GM19463 (cell line): ENCODE measurements around the gene SMYD3.

ENCODE experiments used
- ATAC-seq: cut with Tn5 transposase; IDR thresholded peaks from one replicate; pipeline ENCODE4 v1.9.1; 2021; ENCODE audit warnings: mild to moderate bottlenecking, moderate library complexity; ENCODE audit not compliant: unreplicated experiment

The SMYD3 gene

DNA sequence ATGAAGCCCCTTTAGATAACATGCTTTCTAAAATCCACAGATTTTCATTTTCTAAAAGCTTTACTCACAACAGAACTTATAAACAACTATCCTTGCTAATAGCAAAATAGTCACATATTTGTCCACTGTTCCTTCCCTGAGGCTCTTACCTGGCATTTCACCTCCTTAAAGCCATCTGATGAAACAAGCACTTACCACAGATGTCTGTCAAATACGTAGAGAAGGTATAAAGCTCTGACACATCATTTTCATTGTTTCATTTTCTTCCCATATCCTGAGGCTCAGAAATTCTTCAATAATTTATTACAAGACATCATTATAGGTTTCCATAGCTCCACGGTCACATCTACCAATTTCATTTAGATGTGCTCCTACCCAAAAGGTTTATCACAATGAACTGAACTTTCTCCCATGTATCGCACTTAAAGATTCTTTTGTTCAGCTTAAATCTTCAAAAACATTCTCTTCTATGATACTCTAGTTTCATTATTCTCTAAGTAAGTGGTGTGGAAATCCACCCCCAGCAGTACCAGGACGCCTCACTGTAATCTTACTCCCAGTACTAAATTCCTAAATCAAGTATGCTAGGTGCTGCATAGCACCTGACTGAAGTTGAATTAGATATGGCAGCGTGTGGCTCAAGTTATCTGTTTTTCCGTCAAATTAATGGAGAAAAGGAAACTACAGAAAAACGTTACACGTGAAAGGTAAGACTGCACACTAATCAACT lies 569.6 kb downstream of the SMYD3 start:
- ATAC-seq, result no peak

DNA sequence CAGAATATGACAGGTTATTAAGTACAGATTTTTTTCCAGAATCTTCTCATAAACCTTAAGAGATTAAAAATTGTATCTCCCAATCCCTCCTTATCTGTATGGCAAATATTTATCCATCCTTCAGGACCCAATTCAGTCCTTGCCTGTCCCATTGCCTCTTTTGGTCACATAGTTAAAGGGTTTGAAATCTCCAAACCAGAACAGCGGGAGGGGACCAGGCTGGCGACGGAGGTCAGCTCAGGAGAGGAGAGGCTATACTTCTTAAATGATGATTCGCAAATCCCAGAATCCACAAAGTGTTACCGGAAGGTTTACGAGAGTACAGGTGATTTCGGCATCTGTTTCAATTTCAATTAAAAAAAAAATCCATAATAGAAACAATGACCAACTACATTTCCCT lies 572.7 kb downstream of the SMYD3 start:
- ATAC-seq, result no peak

- no peak for ATAC-seq
Observed at GRCh38 chr1:245933431-245934045, 573.5 kb downstream of the SMYD3 start.

DNA sequence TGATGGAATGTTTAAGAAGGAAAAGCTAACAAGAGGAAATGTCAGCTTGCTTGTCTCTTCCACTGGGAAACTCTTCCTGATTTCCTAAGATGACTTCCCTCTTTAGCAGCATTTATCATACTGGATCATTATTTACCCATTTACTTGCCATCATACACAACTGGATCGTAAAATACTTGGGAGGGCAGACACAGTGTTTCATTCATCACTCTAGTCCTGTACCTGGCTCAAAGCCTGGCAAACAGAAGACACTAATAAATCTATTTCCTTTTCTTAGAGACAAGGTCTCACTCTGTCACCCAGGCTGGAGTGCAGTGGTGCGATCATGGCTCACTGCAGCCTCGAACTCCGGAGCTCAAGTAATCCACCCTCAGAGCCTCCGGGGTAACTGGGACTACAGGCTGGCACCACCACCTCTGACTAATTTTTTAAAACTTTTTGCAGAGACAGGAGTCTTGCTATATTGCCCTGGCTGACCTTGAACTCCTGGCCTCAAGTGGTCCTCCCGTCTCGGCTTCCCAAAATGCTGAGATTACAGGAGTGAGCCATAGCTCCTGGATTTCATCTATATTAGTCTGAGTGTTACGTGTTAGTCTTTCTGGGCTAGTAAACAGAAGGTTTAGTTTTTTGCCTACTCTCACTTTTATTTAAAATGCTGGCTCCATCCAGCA lies 574.6 kb downstream of the SMYD3 start:
- no peak for ATAC-seq

DNA sequence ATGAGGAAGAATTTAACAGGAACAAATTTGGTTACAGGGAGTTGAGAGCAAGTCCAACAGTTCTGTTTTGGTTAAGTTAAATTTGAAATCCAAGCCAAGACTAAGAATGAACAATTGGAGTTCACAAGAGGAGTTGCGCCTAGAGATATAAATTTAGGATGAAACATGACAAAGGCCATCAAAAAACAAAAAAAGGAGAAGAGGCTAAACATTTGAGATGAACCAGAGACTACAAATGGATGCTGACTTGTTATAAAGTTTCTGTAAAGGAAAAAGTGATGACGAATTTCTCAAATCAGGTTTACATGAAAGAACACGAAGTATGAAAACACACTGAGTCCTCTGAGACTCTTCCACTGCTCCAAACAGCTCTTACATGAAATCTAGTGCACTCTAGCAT lies 575.6 kb downstream of the SMYD3 start:
- no peak for ATAC-seq

- ATAC-seq, result no peak
Observed at GRCh38 chr1:245929224-245929623, 577.9 kb downstream of the SMYD3 start.

- ATAC-seq, result no peak
Observed at GRCh38 chr1:245926888-245927287, 580.2 kb downstream of the SMYD3 start.

GRCh38 chr1:245923215-245923614 lies 583.9 kb downstream of the SMYD3 start:
- ATAC-seq, result no peak

- no peak for ATAC-seq
Observed at GRCh38 chr1:245921417-245921816, 585.7 kb downstream of the SMYD3 start.

- no peak for ATAC-seq
Observed at GRCh38 chr1:245917403-245917802, 589.7 kb downstream of the SMYD3 start.

DNA sequence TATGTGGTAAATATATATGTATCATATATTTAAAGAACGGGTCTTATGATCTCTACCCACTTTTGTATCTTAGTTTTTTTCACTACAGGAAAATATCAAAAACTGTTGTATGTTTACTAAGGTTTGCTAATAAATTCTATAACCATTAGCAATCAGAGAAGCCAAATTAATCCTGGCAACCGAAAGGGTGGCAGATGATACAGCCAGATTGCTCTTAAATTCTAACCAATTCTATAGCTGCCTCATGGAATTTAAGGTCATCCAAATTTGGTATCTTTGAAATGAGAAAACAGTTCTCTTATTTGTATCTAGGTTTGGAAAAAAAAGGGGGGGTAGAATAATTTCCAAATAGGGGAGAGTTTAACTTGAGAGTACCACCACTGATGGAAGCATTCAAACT lies 591.2 kb downstream of the SMYD3 start:
- ATAC-seq, result no peak

- ATAC-seq, result no peak
Observed at GRCh38 chr1:245915406-245915805, 591.7 kb downstream of the SMYD3 start.

DNA sequence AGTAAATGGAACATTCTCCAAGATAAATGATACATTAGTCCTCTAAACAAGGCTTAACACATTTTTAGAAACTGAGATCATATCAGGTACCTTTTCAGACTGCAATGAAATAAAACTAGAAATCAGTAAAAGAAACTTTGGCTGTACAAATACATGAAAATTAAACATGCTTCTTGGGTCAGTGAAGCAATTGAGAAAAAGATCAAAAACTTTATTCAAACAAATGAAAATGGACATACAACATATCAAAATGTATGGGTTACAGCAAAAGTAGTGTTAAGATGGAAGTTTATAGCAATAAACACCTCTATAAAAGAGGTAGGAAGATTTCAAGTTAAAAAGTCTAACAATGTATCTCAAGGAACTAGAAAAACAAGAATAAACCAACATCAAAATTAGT lies 598.5 kb downstream of the SMYD3 start:
- ATAC-seq, result no peak

- ATAC-seq, result no peak
Observed at GRCh38 chr1:245906207-245906606, 600.9 kb downstream of the SMYD3 start.

DNA sequence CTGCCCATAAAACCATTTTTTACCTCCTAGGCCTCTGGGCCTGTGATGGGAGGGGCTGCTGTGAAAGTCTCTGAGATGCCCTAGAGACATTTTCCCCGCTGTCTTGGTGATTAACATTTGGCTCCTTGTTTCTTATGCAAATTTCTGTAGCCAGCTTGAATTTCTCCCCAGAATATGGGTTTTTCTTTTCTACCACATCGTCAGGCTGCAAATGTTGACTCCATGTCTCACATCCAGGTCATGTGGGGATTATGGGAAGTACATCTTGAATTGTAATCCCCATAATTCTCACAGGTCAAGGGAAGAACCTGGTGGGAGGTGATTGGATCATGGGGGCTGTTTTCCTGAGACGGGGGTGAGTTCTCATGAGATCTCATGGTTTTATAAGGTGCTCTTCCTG lies 603.2 kb downstream of the SMYD3 start:
- ATAC-seq, result no peak

DNA sequence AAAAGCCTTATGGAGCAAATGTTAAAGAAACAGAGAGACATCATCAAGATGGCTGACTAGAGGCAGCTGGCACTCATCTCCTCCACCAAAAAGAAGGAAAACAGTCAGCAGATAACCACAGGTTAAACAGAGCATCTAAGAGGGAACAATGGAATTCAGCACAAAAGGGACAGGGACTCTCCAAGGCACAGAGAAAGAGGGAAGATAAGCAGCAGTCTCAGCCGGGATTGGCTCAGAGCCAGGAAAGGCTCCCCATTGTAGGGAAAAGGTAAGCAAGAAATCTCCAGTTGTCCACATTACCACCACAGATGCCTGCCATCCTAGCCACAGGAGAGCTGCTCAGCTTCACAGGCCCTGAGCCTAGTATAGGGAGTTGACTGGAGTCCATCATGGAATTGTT lies 605.5 kb downstream of the SMYD3 start:
- no peak for ATAC-seq

GRCh38 chr1:245901037-245901436 lies 606.0 kb downstream of the SMYD3 start:
- ATAC-seq, result no peak

- no peak for ATAC-seq
Observed at GRCh38 chr1:245898581-245898980, 608.5 kb downstream of the SMYD3 start.

GRCh38 chr1:245896258-245896657 lies 610.8 kb downstream of the SMYD3 start:
- no peak for ATAC-seq

DNA sequence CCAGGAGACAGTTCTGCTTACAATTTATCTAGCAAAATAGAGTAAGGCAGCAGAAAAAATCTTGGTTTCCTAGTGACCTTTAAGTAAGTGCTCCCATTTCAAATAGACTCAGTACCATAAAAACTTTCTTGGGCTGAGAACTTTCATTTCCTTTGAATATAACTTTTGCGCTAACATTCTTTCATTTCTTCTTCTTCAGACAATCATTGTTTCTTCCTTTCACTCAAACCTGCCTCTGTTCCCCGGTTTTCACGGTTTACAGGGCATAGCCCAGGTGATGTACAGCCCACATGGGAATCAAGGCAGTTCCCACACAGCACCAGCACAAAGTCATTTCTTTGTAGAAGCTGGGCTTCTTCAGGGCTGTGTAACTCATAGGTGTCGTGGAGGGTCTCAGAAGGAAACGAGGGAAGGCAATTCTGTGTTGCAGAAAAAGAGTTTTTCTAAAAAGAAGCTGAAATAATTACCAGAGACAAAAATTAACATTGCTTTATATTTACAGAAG lies 611.6 kb downstream of the SMYD3 start:
- no peak for ATAC-seq

DNA sequence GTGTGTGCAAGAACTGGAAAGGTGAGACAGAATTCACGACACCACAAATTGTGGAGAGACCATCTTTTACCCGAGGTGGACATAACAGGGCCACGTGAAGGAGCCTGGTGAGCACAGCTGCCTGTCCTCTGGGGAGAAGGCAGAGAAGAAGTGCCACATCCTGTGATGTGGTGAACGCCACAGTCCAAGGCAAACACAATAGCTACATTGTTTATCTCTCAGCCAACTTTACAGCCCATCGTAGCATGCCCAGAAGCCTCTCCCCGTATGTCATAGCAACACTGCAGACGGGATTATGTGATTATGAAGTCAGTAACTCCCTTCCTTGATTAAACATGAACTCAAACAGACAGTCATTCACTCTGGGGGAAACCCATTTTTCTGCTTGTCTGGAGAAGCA lies 612.2 kb downstream of the SMYD3 start:
- no peak for ATAC-seq

GRCh38 chr1:245893025-245893424 lies 614.1 kb downstream of the SMYD3 start:
- ATAC-seq, result no peak
